ENCODE results near the gene DESI1. TPM values are rescaled to one million over a fixed set of nuclear protein-coding genes. Genes with fewer than 3 reads are reported as not detected.

Gene DESI1
- total RNA-seq, 1 donor from 2014 or later, result 26.2 TPM

DNA sequence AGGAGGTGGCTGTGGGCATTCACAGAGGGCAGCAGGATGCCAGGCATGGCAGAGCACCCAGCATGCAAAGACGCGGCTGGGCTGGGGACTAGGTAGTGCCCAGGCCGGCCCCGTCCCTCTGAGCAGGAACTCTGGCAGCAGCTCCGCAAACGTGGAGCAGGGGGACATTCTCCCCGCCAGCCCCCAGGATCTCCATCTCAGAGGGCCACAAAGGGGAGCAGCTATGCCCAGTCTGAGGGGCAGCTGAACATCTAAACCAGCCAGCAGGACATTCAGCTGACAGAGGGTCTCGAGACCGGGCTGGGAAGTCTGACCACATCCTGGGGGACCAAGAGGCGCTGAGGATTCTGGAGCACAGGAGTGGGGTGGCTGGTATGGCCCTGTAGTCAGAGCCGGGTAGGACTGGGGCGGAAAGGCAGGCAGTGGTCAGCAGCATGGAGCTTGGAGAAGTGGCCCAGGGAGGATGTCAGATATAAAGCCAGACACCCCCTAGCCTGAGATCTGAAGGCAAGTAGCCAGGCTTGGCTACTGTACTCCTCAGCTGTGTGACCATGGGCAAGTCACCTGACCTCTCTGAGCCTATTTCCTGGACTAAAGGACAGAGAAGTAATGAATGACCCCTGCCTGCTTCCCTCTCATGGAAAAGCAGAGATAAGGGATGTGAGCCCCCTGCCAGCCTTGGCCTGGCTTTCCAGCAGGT, 41.4 kb downstream of the DESI1 start:
- no peaks in the 10 kb centered on the region for H3K27me3 Mint-ChIP-seq (ENCODE audit: unreplicated experiment)
- H3K36me3 Mint-ChIP-seq (ENCODE audit: unreplicated experiment), result peaks cover 20% of the 10 kb centered on the region
- H3K4me3 Mint-ChIP-seq (ENCODE audit: unreplicated experiment), result no peak overlapping the region
- peaks cover 6% of the 10 kb centered on the region for H3K4me1 Mint-ChIP-seq (ENCODE audit: unreplicated experiment)
- no peaks in the 10 kb centered on the region for H3K9me3 Mint-ChIP-seq (ENCODE audit: unreplicated experiment)
- TF ChIP-seq, protein P1, sequence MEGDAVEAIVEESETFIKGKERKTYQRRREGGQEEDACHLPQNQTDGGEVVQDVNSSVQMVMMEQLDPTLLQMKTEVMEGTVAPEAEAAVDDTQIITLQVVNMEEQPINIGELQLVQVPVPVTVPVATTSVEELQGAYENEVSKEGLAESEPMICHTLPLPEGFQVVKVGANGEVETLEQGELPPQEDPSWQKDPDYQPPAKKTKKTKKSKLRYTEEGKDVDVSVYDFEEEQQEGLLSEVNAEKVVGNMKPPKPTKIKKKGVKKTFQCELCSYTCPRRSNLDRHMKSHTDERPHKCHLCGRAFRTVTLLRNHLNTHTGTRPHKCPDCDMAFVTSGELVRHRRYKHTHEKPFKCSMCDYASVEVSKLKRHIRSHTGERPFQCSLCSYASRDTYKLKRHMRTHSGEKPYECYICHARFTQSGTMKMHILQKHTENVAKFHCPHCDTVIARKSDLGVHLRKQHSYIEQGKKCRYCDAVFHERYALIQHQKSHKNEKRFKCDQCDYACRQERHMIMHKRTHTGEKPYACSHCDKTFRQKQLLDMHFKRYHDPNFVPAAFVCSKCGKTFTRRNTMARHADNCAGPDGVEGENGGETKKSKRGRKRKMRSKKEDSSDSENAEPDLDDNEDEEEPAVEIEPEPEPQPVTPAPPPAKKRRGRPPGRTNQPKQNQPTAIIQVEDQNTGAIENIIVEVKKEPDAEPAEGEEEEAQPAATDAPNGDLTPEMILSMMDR (IDR thresholded peaks at IDR 0.05), result no peak
- H3K27ac Mint-ChIP-seq (ENCODE audit: unreplicated experiment), result no peak overlapping the region
- DNase-seq (ENCODE audit: extremely low spot score, unreplicated experiment), result no peak

DNA sequence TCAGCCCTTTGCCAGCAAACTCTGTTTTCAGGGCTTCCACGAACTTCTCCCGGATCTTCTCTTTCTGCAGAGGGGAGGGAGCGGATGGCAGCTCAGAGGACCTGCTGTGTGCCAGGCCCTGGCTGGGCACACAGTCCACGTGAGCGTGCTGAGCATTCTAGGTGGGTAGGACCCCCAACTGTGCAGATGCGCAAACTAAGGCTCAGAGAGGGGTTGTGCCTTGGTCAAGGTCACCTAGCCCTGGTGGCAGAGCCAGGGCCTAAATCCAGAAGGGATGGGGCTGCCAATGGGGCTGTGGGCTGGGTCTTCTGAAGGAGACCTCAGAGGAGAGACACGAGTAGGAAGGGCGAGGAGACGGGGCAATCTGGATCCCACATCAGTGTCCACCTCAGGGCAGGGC, 42.0 kb downstream of the DESI1 start:
- Mint-ChIP-seq H3K27me3 (ENCODE audit: unreplicated experiment) (no peaks in the 10 kb centered on the region), H3K27ac (ENCODE audit: unreplicated experiment) (no peak overlapping the region)

DNA sequence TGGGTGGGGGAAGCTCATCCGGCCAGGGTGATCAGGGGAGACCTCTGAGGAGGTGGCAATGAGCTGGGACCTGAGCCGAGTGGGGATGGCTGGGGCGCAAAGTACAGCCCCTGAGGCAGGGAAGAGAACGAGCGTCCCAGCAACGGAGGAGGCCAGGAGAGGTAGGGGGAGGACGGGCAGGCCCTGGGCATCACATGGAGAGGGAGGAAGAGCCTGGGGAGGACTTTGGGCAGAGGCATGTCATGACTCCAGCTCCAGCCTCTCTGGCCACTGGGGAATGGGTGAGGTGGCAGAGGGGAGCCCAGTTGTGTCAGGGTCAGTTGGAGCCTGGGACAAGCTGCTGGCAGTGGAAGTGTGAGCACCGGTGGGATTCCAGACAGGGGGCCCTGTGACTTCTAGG, 42.7 kb downstream of the DESI1 start:
- Mint-ChIP-seq H3K27me3 (ENCODE audit: unreplicated experiment) (no peaks in the 10 kb centered on the region), H3K36me3 (ENCODE audit: unreplicated experiment) (peaks cover 20% of the 10 kb centered on the region), H3K9me3 (ENCODE audit: unreplicated experiment) (no peaks in the 10 kb centered on the region), H3K4me1 (ENCODE audit: unreplicated experiment) (peaks cover 6% of the 10 kb centered on the region), H3K4me3 (ENCODE audit: unreplicated experiment) (no peak overlapping the region), H3K27ac (ENCODE audit: unreplicated experiment) (no peak overlapping the region)
- no peak for DNase-seq (ENCODE audit: extremely low spot score, unreplicated experiment)
- TF ChIP-seq, protein P1 (IDR thresholded peaks at IDR 0.05), result no peak

More for the DNA sequence above, 42.0 kb downstream of the DESI1 start:
- H3K4me3 Mint-ChIP-seq (ENCODE audit: unreplicated experiment), result no peak overlapping the region
- peaks cover 20% of the 10 kb centered on the region for H3K36me3 Mint-ChIP-seq (ENCODE audit: unreplicated experiment)
- TF ChIP-seq, protein P1 (IDR thresholded peaks at IDR 0.05), result no peak
- peaks cover 6% of the 10 kb centered on the region for H3K4me1 Mint-ChIP-seq (ENCODE audit: unreplicated experiment)
- no peak for DNase-seq (ENCODE audit: extremely low spot score, unreplicated experiment)
- H3K9me3 Mint-ChIP-seq (ENCODE audit: unreplicated experiment), result no peaks in the 10 kb centered on the region

DNA sequence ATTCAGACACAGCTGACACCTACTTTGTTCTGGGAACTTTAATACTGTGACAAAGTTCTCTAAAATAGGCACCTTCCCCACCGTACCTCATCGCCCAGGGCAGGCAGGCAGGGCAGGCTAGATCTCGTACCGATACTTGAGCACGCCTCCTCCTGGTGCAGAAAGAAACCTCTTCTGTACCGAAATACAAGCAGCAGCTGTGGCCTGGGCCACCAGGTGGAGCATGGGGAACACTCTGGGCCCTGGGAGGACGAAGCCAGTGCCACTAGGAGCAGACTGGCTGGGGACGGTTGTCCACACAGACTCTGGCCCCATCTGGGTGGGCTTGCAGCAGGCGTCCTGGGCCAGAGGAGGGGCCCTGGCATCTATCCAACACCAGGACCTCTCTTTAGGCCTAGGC, 44.0 kb downstream of the DESI1 start:
- Mint-ChIP-seq H3K27ac (ENCODE audit: unreplicated experiment) (no peak overlapping the region), H3K4me1 (ENCODE audit: unreplicated experiment) (no peaks in the 10 kb centered on the region), H3K27me3 (ENCODE audit: unreplicated experiment) (no peaks in the 10 kb centered on the region), H3K4me3 (ENCODE audit: unreplicated experiment) (no peak overlapping the region), H3K36me3 (ENCODE audit: unreplicated experiment) (peaks cover 13% of the 10 kb centered on the region), H3K9me3 (ENCODE audit: unreplicated experiment) (no peaks in the 10 kb centered on the region)
- DNase-seq (ENCODE audit: extremely low spot score, unreplicated experiment), result no peak
- TF ChIP-seq, protein P1 (IDR thresholded peaks at IDR 0.05), result peak; percentile 60

DNA sequence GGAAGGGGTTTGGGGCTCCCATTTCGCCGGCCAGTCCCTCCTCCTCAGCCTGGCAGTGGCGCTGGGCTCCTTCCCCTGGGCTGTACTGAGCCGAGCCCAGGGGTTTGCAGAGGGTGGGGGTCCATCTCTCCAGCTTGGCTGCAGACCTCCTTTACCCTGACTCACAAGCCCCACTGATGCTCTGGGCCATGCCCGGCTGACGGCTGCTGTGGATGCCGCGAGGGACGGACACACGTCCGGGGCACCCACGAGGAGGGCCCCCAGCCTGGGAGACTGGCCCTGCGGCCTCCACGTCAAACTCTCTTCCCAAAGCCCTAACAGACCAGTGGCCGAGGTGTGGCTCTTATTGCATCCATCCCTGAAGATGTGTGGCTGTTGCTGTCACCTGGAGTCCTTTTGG, 45.3 kb downstream of the DESI1 start:
- Mint-ChIP-seq H3K36me3 (ENCODE audit: unreplicated experiment) (peaks cover 13% of the 10 kb centered on the region), H3K4me3 (ENCODE audit: unreplicated experiment) (no peak overlapping the region), H3K27ac (ENCODE audit: unreplicated experiment) (no peak overlapping the region), H3K4me1 (ENCODE audit: unreplicated experiment) (no peaks in the 10 kb centered on the region), H3K27me3 (ENCODE audit: unreplicated experiment) (no peaks in the 10 kb centered on the region), H3K9me3 (ENCODE audit: unreplicated experiment) (no peaks in the 10 kb centered on the region)
- TF ChIP-seq, protein P1 (IDR thresholded peaks at IDR 0.05), result no peak
- no peak for DNase-seq (ENCODE audit: extremely low spot score, unreplicated experiment)

All from osteocyte (in vitro differentiated cells).